Muscle layer of colon (tissue), 2 donors: ENCODE measurements around the gene IQSEC1.

Experiments used
- H3K27ac ChIP-seq: one replicate; pipeline ENCODE4 v1.7.0; 2013; ENCODE audit warnings: low read depth, mild to moderate bottlenecking, low read length, moderate library complexity
- H3K27me3 ChIP-seq, 2 donors: one replicate each; pipeline ENCODE4 v1.7.0; 2013; ENCODE audit warnings: low read length in 2 of 2, mild to moderate bottlenecking in 2 of 2; ENCODE audit not compliant: insufficient read depth in 2 of 2, control insufficient read depth in 1 of 2
- H3K36me3 ChIP-seq: one replicate; pipeline ENCODE4 v1.7.0; 2013; ENCODE audit warnings: mild to moderate bottlenecking, low read length; ENCODE audit not compliant: insufficient read depth
- H3K4me1 ChIP-seq: one replicate; pipeline ENCODE4 v1.7.0; 2013; ENCODE audit warnings: mild to moderate bottlenecking, low read length; ENCODE audit not compliant: insufficient read depth
- H3K4me3 ChIP-seq, 2 donors: one replicate each; pipeline ENCODE4 v1.7.0; 2013; ENCODE audit warnings: low read length in 2 of 2, low read depth in 1 of 2, mild to moderate bottlenecking in 1 of 2, moderate library complexity in 1 of 2
- H3K9ac ChIP-seq: one replicate; pipeline ENCODE4 v1.7.0; 2013; ENCODE audit warnings: low read length
- H3K9me3 ChIP-seq: one replicate; pipeline ENCODE4 v1.7.0; 2013; ENCODE audit warnings: mild to moderate bottlenecking, low read length
- donor health status: abdominal sarcoma.
- donor health status: Adenocarcinoma of cecum.

IQSEC1 gene

GRCh38 chr3:13007251-13007941 lies 65.8 kb downstream of the IQSEC1 start:
- Histone ChIP-seq H3K9ac (no peak overlapping the region), H3K27ac (no peak overlapping the region), H3K9me3 (no peaks in the 10 kb centered on the region), H3K36me3 (no peaks in the 10 kb centered on the region), H3K4me3 (no peak overlapping the region), H3K4me1 (peaks cover 3% of the 10 kb centered on the region), H3K27me3 (no peaks in the 10 kb centered on the region)

- H3K27me3 ChIP-seq = no peaks in the 10 kb centered on the region
Measured at GRCh38 chr3:13006216-13006990, 66.8 kb downstream of the IQSEC1 start.

GRCh38 chr3:13005301-13005700 lies 67.9 kb downstream of the IQSEC1 start:
- Histone ChIP-seq H3K36me3 (no peaks in the 10 kb centered on the region), H3K27ac (no peak overlapping the region), H3K27me3 (no peaks in the 10 kb centered on the region), H3K4me1 (peaks cover 3% of the 10 kb centered on the region), H3K9ac (no peak overlapping the region), H3K4me3 (no peak overlapping the region), H3K9me3 (no peaks in the 10 kb centered on the region)

More at GRCh38 chr3:13006216-13006990, 66.8 kb downstream of the IQSEC1 start:
- Histone ChIP-seq H3K9me3 (no peaks in the 10 kb centered on the region), H3K27ac (no peak overlapping the region), H3K36me3 (no peaks in the 10 kb centered on the region), H3K9ac (no peak overlapping the region), H3K4me1 (peaks cover 3% of the 10 kb centered on the region), H3K4me3 (no peak overlapping the region)

- H3K27ac ChIP-seq = no peak overlapping the region
- H3K9me3 ChIP-seq = no peaks in the 10 kb centered on the region
- no peaks in the 10 kb centered on the region for H3K27me3 ChIP-seq
- H3K9ac ChIP-seq = no peak overlapping the region
- H3K36me3 ChIP-seq = no peaks in the 10 kb centered on the region
- peaks cover 3% of the 10 kb centered on the region for H3K4me1 ChIP-seq
- H3K4me3 ChIP-seq = no peak overlapping the region
Measured at GRCh38 chr3:13004376-13004775, 68.9 kb downstream of the IQSEC1 start.

GRCh38 chr3:13003608-13004007 lies 69.6 kb downstream of the IQSEC1 start:
- no peak overlapping the region for H3K9ac ChIP-seq
- no peak overlapping the region for H3K4me3 ChIP-seq
- H3K4me1 ChIP-seq = no peaks in the 10 kb centered on the region
- H3K9me3 ChIP-seq = no peaks in the 10 kb centered on the region
- no peaks in the 10 kb centered on the region for H3K27me3 ChIP-seq
- no peaks in the 10 kb centered on the region for H3K36me3 ChIP-seq
- no peak overlapping the region for H3K27ac ChIP-seq

GRCh38 chr3:13002398-13003124 lies 70.7 kb downstream of the IQSEC1 start:
- H3K4me1 ChIP-seq = no peaks in the 10 kb centered on the region
- no peaks in the 10 kb centered on the region for H3K9me3 ChIP-seq
- H3K9ac ChIP-seq = no peak overlapping the region
- no peaks in the 10 kb centered on the region for H3K27me3 ChIP-seq
- no peak overlapping the region for H3K27ac ChIP-seq
- H3K4me3 ChIP-seq = no peak overlapping the region
- H3K36me3 ChIP-seq = no peaks in the 10 kb centered on the region

- Histone ChIP-seq H3K9me3 (no peaks in the 10 kb centered on the region), H3K27me3 (no peaks in the 10 kb centered on the region), H3K9ac (no peak overlapping the region), H3K4me3 (no peak overlapping the region), H3K27ac (peak overlapping the region; percentile 24), H3K36me3 (no peaks in the 10 kb centered on the region), H3K4me1 (peaks cover 10% of the 10 kb centered on the region)
Measured at GRCh38 chr3:12999147-13000140, 73.8 kb downstream of the IQSEC1 start.

- H3K4me1 ChIP-seq = peaks cover 10% of the 10 kb centered on the region
- H3K27ac ChIP-seq = no peak overlapping the region
Measured at GRCh38 chr3:12998648-12999047, 74.6 kb downstream of the IQSEC1 start.

GRCh38 chr3:12997387-12997786 lies 75.8 kb downstream of the IQSEC1 start:
- no peaks in the 10 kb centered on the region for H3K36me3 ChIP-seq
- no peaks in the 10 kb centered on the region for H3K27me3 ChIP-seq
- H3K4me3 ChIP-seq = no peak overlapping the region
- H3K4me1 ChIP-seq = peaks cover 10% of the 10 kb centered on the region
- H3K27ac ChIP-seq = no peak overlapping the region
- H3K9me3 ChIP-seq = no peaks in the 10 kb centered on the region
- no peak overlapping the region for H3K9ac ChIP-seq

More at GRCh38 chr3:12998648-12999047, 74.6 kb downstream of the IQSEC1 start:
- H3K4me3 ChIP-seq = no peak overlapping the region
- H3K9me3 ChIP-seq = no peaks in the 10 kb centered on the region
- H3K9ac ChIP-seq = no peak overlapping the region
- H3K27me3 ChIP-seq = no peaks in the 10 kb centered on the region
- H3K36me3 ChIP-seq = no peaks in the 10 kb centered on the region

GRCh38 chr3:12996181-12996506 lies 77.1 kb downstream of the IQSEC1 start:
- no peak overlapping the region for H3K4me3 ChIP-seq
- H3K27ac ChIP-seq = no peak overlapping the region
- peaks cover 10% of the 10 kb centered on the region for H3K4me1 ChIP-seq
- H3K9ac ChIP-seq = no peak overlapping the region
- H3K36me3 ChIP-seq = no peaks in the 10 kb centered on the region
- no peaks in the 10 kb centered on the region for H3K27me3 ChIP-seq
- no peaks in the 10 kb centered on the region for H3K9me3 ChIP-seq
